Liver (tissue), 3 donors: ENCODE results near the gene MCM9.

Source experiments
- CTCF ChIP-seq: fragments of 150-350 bp; IDR thresholded peaks from 2 replicates; pipeline ENCODE4 v1.5.1; 2017; ENCODE audit warnings: improper control_type of control experiment, low read depth, low read length; ENCODE audit not compliant: missing input control
- EGR1 ChIP-seq, 2 donors: IDR thresholded peaks; 2 replicates each; pipeline ENCODE4 v1.6.1; 2016 to 2018; ENCODE audit warnings: antibody characterized with exemption in 2 of 2, low read depth in 2 of 2
- FOXA1 ChIP-seq: IDR thresholded peaks from 2 replicates; pipeline ENCODE4 v1.6.1; 2016; ENCODE audit warnings: antibody characterized with exemption
- GABPA ChIP-seq, 2 donors: IDR thresholded peaks in 1 of 2; conservative IDR thresholded peaks in 1 of 2; 2 replicates each; pipeline ENCODE4 v1.6.1; 2016; ENCODE audit warnings: antibody characterized with exemption in 2 of 2, mild to moderate bottlenecking in 1 of 2, moderate library complexity in 1 of 2
- JUND ChIP-seq, 2 donors: IDR thresholded peaks; 2 replicates each; pipeline ENCODE4 v1.6.1; 2016; ENCODE audit warnings: antibody characterized with exemption in 2 of 2
- MAX ChIP-seq: IDR thresholded peaks from 2 replicates; pipeline ENCODE4 v1.6.1; 2016; ENCODE audit warnings: antibody characterized with exemption
- RAD21 ChIP-seq, 2 donors: IDR thresholded peaks; 2 replicates each; pipeline ENCODE4 v1.6.1; 2016; ENCODE audit warnings: antibody characterized with exemption in 2 of 2, mild to moderate bottlenecking in 2 of 2
- REST ChIP-seq: IDR thresholded peaks from 2 replicates; pipeline ENCODE4 v1.6.1; 2016; ENCODE audit warnings: antibody characterized with exemption, mild to moderate bottlenecking
- SP1 ChIP-seq: IDR thresholded peaks from 2 replicates; pipeline ENCODE4 v1.6.1; 2018; ENCODE audit warnings: antibody characterized with exemption, mild to moderate bottlenecking
- TAF1 ChIP-seq: conservative IDR thresholded peaks from 2 replicates; pipeline ENCODE4 v1.6.1; 2016; ENCODE audit warnings: antibody characterized with exemption, mild to moderate bottlenecking
- YY1 ChIP-seq: IDR thresholded peaks from 2 replicates; pipeline ENCODE4 v1.6.1; 2016; ENCODE audit warnings: antibody characterized with exemption, mild to moderate bottlenecking
- donor health status: healthy.
- donor health status: healthy.

- TF ChIP-seq TAF1 (no peak), CTCF (no peak), YY1 (no peak), MAX (no peak), FOXA1 (no peak), SP1 (no peak), JUND (IDR thresholded peaks at IDR 0.05) (no peak), RAD21 (IDR thresholded peaks at IDR 0.05) (no peak), GABPA (IDR thresholded peaks at IDR 0.05 in 1 of 2, conservative IDR thresholded peaks at IDR 0.05 in 1 of 2) (no peak), EGR1 (IDR thresholded peaks at IDR 0.05; ENCODE audit: low read depth in 2 of 2) (no peak), REST (no peak)
Measured at GRCh38 chr6:118892355-118892991, 42.5 kb downstream of the MCM9 start.
